GM19043 (cell line): ENCODE results near the gene DLGAP1.

Source experiments
- ATAC-seq: cut with Tn5 transposase; IDR thresholded peaks from one replicate; pipeline ENCODE4 v1.9.1; 2021; ENCODE audit warnings: low read depth; ENCODE audit not compliant: unreplicated experiment

Gene DLGAP1

DNA sequence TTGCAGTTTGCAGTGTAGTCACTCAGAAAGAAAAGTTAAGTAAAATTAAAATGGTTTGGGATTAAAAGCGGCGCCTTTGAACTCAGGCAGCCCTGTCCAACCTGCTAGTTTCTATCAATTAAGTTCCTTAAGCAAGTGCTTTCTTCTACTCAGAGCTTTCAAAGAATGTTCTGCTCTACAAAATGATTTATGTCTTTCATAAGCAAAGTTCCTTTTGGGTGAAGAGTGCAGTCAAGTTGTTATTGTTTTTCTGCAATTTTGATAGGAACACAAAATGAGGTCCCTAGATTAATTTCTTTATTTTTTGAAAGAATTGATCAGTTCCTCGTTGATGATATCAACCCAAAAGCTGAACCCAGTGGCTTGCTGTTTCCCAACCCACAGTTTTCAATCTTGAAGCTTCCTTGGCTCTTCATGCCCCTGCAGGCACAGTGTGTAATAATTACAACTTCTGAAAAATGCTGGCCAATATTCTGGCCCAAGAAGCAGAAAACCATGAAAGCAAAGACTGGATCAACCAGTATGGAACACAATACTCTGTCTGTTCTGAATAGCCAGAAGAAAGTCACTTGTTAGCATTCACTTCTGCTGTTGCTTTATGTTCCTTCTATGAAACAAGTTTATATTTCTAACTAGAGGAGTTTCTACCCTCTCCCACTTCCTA is 916.0 kb downstream of the DLGAP1 start:
- no peak for ATAC-seq

DNA sequence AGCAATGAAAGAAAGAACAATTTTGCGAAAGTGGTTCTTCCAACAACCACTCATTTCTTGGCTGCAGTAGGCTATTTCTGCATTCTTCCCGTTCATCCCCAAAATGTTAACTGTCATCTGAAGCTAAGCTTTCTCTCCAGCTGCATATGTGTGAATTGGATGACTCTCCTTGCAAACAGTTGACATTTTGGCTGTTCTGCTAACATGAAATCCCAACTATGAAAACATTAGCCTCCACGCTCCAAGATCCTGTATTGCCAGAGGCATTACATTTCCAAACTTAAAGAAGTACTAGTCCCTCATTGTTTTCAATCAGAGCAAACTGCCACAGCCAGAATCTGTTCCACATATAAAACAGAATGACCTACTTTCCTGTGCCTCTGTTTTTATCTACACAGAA is 916.7 kb downstream of the DLGAP1 start:
- no peak for ATAC-seq

DNA sequence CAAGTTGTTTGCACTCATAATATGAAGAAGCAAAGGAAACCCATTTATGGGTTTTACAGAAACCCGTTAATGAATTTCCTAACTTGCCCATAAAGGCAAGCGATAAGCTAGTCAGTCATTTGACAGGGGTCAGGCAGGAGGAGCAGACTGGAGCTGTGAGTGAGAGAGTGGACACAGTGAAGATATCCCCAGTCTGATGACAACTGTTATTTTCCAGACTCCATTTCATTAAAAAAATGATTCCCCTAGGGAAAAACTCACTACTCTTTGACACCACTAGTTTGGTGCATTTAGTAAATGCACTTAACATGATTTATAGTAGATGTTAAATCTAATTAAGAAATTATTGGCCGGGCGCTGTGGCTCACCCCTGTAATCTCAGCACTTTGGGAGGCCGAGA is 924.3 kb downstream of the DLGAP1 start:
- no peak for ATAC-seq

DNA sequence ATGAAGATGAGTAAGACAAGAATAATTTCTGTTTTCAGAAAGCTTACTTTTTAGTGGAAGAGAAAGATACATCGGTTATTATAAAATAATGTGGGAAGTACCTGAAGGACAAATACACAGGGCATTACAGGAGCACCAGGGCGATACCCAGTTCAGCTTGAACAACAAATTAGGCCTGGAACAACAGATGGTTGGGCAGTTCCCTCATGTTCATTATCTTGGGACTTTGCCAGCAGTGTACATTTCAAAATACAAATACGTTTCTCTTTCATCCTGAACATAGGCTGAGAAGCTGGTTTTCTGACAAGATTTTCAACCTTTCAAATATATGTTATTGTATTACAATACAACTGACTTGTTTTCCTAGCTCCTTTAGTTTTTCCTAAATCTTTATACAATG is 925.5 kb downstream of the DLGAP1 start:
- no peak for ATAC-seq

DNA sequence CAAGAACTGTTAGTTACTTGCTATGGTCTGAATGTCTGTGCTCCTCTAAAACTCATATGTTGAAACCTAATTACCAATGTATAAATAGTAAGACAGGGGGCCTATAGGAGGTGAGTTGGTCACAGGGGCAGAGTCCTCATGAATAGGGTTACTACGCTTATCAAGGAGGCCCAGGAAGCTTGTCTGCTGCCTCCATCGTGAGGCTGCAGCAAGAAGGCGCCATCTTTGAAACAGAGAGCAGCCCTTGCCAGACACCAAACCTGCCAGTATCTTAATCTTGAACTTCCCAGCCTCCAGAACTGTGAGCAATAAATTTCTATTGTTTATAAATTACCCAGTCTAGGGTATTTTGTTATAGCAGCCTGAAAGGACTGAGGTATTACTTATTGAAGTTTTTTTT is 926.0 kb downstream of the DLGAP1 start:
- ATAC-seq, result no peak

DNA sequence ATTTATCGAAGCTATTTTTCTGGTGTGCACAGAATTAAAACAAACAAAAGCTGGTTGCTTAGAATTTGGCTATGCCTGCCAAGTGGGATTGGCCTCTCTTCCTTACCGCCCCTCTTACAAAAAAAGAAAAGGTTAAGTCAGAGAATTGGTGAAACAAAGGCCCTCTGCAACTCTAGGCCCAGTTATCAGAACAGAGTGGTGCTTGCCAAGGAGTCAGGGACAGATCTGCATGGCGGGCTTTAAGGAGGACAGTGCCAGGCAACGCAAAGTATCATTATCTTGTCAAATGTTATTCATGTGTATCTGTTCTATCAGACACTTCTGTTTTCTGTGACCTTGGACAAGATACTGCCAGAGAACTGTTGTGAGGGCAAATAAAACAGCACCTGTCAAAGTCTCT is 926.9 kb downstream of the DLGAP1 start:
- ATAC-seq, result no peak

DNA sequence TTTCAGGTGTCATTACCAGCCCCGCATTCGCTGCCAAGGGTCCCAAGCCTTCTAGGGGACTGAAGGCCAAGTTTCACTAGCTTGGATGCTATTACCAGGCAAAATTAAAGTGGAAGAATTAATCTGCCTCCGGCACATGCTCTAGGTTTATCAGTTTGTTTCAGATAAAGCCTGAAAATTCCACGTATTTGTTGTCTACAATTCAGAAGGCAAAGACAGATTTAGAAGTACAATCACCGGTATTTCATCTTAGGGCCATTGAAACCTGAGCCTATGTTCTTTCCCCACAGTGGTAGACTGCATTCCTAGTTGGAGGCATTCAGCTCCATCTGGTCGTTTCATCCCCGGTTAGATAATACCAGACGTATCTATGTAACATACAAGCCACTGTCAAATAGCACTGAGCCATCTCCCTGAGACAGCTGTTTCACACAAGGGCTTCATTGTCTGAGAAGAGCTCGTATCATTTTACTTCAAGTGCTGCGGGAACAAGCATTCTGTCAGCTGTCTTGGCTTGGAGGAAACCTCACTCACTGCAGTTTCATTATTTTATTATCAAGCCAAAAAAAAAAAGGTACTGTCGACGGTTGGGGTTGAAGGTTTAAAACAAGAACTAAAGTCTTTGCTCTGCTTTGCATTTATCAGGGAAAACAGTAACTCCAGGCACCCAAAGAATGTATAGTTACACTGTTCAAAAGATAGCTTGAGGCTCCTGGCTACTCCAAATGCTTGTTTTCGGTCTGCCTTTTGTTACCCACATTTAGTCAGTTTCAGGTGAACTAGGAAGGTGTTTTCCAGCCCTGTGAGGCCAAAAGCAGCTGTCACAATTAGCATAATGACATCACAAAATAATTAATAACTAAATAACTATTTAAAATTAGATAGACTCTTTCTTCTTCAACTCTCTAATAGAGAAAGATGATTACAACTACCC is 928.4 kb downstream of the DLGAP1 start:
- ATAC-seq, result no peak

DNA sequence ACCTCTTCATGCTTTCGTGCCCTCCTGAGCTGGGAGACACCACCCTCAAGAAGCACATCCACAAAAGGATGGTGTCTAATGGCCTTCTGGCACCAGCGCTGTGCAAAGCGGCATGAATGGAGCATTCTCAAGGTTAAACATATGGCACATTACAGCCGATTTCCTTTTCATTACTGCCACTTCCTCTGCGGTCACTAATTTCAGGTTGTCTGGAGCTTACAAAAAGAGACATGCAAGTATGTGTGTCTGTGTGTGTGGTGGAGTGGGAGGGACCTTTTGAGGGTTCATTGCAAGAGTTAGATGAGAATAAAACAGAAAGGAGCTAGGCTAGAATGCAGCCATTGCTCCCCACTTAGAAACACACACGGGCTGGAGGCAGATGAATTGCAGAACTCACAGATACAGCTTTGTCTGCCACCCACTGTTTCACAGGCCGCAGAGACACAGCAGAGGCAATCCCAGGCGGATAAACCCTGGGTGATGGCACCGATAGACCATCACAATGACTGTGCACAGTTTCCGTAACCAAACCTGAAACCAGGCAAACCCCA is 929.2 kb downstream of the DLGAP1 start:
- peak; percentile 64 for ATAC-seq

DNA sequence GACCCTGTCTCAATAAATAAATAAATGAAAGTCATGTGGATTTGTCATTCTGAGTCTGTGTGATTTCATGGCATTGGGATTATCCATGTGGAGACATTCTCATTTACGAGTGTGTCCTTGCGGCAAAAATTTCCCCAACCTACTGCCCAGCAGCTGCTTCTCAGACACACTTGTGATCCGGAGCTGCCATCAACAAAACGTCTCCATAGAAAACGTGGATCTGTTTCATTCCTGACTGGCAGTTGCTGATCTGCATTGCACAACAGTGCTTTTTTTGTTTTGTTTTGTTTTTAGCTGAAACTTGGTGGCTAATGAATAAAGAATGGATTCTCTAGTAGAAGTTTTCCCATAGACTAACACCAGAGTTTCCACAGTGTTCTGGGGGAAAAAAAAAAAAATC is 930.4 kb downstream of the DLGAP1 start:
- no peak for ATAC-seq

DNA sequence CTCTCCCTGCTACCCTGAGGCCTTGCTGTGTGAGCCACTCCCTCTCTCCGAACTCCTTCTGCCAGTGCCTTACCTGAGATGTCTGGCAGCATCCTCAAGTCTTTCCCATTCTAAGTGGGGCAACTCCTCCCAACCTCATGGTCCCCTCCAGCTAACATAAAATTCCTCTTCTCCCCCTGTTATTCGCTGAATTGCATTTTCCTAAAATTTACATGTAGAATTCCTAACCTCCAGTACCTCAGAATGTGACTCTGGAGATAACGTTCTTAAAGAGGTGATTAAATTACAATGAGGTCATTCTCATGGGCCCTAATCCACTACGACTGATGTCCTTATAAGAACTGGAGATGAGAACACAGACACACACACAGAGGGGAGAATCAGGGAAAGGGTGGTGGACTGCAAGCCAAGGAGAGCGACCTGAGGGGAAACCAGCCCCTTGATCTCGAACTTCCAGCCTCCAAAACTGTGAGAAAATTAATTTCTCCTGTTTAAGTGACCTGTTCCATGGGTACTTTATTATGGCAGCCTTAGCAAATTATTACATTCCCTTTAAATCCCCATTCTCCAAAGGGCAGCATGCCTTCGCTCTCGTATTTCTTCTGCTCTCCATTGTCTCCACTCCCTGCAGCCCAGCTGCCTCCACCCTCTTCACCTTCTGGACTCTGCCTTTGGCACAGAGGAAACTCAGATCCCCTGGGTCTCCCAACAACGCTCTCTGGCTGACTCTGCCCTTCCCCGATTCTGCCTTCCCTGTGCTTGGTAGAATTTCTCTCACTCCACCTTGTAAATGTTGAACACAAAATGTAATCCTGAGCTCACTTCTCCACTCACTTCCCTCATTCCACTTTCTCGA is 934.6 kb downstream of the DLGAP1 start:
- no peak for ATAC-seq

DNA sequence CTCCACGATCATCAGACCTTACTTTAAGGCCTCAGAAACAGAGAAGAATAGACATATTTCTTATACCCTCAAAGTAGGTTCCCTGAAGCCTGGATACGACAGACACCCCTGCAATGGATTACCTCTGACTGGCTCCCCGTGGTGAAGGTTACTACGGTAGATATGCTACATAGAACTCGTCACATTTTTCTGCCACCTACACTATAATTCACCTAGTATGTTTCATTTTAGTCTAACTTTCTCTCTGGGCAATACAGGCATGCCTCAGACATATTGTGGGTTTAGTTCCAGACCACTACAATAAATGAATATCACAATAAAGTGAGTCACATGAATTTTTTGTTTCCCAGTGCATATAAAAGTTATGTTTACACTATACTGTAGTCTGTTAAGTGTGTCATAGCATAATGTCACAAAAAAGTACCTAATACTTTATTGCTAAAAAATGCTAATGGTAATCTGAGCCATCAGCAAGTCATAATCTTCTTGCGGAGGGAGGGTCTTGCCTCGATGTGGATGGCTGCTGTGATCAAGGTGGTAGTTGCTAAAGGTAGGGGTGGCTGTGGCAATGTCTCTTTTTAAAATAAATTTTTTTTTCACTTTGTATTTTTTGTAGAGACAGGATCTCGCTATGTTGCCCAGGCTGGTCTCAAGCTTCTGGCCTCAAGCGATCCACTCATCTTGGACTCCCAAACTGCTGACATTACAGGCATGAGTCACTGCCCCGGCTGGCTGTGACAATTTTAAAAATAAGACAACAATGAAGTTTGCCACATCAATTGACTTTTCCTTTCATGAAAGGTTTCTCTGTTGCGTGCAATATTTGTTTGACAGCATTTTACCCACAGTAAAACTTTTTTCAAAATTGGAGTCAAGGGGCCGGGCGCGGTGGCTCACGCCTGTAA is 940.5 kb downstream of the DLGAP1 start:
- ATAC-seq, result no peak

DNA sequence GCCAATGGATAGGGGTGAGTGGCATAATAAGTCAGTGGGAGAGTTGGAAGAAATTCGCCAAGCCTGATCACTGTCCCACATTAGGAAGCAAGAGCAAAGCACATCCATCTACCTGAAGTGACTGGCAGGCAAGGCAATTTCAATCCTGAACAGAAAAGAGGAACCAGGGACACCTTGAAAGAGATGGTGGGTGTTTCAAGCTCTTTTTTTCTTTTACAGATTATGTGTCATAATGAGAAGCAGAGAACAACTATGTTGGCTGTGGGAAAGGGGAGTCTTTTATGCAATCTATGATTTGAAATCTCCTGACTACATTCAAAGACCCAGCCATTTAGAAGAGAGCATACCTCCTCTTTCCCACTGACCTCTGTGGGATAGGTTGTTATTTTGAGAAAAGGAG is 941.6 kb downstream of the DLGAP1 start:
- no peak for ATAC-seq

DNA sequence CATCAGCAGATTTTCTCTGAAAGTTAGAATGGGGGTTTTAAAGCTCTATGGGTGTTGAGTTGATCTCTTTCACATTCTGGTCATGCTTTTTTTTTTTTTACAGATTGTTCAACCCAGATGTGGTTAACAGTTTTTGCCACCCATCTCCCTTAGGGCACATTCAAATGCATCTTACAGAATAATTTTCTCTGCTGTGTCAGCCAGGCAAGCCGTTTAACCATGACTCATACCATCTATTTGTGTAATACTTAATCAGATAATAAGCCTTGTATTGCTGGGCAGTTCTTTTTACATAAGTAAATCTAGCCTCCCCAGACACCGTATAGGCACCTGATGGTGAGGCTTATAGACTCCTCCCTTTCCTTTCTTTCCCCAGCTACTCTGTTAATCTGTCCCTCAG is 943.1 kb downstream of the DLGAP1 start:
- ATAC-seq, result no peak

DNA sequence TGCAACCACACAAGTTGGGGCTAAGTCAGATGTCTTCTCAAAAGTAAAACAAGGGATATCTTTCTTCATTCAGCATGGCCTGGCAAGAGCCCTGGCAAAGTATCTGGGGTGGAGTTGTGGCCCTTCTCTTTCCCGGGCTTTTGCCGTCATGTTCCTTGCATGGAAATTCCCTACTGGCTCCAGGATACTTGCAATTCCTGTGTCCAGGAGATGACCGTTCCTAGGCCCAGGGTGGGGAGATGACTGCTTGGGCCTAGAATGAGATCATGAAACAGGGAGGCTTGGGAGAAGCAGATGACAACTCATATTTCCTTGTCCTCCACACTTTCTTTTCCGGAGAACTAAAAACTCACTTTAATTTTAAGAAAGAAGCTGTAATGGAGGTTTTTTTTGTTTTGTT is 944.2 kb downstream of the DLGAP1 start:
- ATAC-seq, result no peak

DNA sequence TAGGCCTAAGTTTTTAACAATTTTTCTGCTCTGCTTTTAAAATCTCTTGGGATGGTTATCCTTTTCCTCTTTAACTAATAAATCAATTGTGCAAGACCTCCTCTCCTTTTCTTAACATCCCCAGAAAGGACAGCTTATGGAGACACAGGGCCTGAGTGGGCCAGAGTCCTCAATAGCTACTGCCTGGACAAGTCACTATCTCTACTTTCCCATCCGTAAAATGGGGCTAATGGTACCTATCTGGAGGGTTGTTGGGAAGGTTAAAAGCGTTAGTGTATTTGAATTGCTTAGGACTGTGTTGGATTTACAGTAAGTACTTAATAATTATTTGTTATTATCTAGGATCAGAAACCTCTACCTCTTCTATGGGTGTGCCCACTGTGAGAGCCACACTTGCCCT is 945.1 kb downstream of the DLGAP1 start:
- no peak for ATAC-seq

DNA sequence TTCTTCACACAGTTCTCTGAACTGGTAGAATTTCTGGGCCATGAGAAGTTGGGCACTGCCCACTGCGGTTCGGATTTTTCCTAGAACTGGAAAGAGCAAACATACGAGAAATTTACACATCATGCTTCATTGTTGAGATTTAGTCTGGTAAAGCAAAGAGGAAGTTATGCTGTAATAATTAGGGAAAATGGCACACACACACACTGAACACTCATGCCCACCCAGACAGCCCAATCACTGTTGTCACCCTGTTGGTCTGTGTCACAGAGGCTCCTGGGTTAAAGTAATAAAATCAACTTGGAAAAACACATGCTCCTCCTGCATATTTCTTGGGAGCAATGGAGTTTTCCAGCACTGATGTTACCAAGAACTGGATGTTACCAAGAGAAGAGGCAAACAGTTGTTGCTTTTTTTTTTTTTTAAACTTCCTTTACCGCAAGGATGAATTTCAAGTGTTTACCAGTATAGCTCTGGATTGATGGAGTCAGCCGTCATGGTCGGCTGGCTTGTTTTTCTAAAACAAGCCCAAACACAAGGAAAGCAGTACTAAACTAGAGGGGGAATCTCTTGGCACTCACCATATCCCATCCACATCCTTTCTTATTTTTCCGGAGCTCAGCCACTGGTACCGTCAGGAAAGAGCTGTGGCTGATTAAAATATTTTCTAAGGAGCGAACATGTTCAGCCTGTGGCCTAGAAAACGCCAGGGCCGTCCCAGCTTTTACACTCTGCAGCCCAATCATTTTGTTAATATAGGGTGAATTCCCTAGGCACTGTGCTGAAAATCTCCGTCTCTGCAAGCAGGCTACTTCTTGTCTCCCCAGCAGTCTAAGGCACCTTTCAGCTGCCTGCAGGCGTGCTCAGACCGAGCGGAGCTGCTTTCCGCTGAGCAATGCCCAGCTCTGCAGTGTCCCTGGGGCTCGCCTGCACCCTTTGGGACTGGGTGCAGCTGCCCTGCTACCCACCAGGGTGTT is 946.2 kb downstream of the DLGAP1 start:
- ATAC-seq, result no peak

DNA sequence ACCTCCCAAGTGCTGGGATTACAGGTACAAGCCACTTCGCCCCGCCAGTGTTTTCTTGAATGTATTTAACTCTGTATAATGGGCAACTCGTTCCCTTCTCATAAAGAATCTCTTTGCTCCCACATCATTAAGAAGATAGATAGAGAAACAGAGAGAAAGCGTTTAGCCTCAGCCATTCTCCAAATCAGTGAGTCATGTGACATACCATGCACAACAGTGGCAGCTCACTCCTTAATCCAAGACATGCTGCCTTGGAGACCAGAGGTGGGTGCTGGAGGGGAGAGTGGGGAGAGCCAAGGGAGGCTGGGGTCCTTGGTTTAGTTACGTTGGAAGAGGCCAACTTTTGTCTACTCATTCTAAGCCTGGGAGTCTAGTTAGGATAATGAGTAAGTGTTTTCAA is 950.5 kb downstream of the DLGAP1 start:
- no peak for ATAC-seq

DNA sequence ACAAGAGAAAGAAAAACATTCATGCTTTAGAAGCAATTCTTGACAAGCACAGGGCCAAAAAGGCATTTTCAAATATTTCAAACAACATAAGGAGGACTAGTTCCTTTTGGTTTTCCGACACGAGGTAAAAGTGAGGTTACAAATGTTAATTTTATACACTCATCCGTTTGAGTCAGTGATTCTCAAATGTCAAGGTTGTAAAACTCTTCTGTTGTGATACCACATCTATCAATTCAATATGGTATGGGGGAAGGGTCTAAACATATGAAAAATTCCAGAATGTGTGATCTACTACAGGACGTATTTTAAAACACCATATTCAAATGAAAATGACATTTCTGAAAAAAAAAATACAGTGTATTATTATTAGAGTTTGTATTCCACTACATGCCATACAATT is 952.5 kb downstream of the DLGAP1 start:
- no peak for ATAC-seq

DNA sequence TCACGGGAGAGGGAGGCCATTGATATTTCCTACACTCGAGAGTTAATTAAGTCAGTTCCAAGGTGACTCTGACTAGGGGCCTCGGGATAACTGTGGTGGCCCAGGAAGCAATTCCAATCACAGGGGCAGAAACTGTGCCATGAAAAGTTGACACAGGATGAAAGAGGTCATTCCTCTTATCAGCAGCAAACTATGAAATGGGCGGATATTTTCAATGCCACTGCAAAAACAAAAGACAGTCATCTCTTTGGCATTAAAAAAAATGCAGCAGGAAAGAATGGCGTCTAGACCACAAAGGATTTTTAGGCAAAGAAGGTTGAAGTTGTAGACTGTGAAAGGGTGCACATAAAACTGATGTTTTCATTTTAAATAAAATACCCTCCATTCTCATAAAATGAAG is 955.1 kb downstream of the DLGAP1 start:
- no peak for ATAC-seq
